PFSK-1 (cell line): Measurements from ENCODE around the gene DDX50.

ENCODE experiments used
- FOXP2 ChIP-seq: optimal IDR thresholded peaks from 2 replicates; pipeline ENCODE3; 2011; ENCODE audit warnings: borderline replicate concordance, control low read depth, inconsistent platforms; ENCODE audit not compliant: insufficient read depth; ENCODE audit errors: extremely low read length, extremely low read depth
- POLR2AphosphoS5 ChIP-seq: IDR thresholded peaks from 2 replicates; pipeline ENCODE4 v1.6.1; 2012; ENCODE audit warnings: low read depth, mild to moderate bottlenecking, control low read depth, low read length, moderate library complexity
- SIN3A ChIP-seq: IDR thresholded peaks from 2 replicates; pipeline ENCODE4 v1.6.1; 2012; ENCODE audit warnings: mild to moderate bottlenecking, low read length, moderate library complexity, borderline replicate concordance; ENCODE audit not compliant: insufficient read depth
- TAF1 ChIP-seq: IDR thresholded peaks from 2 replicates; pipeline ENCODE4 v1.6.1; 2012; ENCODE audit warnings: low read length, control low read depth, borderline replicate concordance; ENCODE audit not compliant: insufficient read depth
- TF ChIP-seq, protein P1 (sequence below), 2 experiments: IDR thresholded peaks; 2 replicates each; pipeline versions ENCODE4 v1.6.1 to v1.8.0; 2011 to 2012; ENCODE audit warnings: low read depth in 2 of 2, low read length in 2 of 2, control low read depth in 1 of 2, inconsistent platforms in 1 of 2, mild to moderate bottlenecking in 1 of 2, moderate library complexity in 1 of 2; ENCODE audit not compliant: insufficient read depth in 1 of 2

The DDX50 gene

GRCh38 chr10:68902382-68902781 is 1.3 kb downstream of the DDX50 start:
- TF ChIP-seq SIN3A (no peak), FOXP2 (no peak), POLR2AphosphoS5 (no peak), TAF1 (no peak)
- TF ChIP-seq, protein P1, sequence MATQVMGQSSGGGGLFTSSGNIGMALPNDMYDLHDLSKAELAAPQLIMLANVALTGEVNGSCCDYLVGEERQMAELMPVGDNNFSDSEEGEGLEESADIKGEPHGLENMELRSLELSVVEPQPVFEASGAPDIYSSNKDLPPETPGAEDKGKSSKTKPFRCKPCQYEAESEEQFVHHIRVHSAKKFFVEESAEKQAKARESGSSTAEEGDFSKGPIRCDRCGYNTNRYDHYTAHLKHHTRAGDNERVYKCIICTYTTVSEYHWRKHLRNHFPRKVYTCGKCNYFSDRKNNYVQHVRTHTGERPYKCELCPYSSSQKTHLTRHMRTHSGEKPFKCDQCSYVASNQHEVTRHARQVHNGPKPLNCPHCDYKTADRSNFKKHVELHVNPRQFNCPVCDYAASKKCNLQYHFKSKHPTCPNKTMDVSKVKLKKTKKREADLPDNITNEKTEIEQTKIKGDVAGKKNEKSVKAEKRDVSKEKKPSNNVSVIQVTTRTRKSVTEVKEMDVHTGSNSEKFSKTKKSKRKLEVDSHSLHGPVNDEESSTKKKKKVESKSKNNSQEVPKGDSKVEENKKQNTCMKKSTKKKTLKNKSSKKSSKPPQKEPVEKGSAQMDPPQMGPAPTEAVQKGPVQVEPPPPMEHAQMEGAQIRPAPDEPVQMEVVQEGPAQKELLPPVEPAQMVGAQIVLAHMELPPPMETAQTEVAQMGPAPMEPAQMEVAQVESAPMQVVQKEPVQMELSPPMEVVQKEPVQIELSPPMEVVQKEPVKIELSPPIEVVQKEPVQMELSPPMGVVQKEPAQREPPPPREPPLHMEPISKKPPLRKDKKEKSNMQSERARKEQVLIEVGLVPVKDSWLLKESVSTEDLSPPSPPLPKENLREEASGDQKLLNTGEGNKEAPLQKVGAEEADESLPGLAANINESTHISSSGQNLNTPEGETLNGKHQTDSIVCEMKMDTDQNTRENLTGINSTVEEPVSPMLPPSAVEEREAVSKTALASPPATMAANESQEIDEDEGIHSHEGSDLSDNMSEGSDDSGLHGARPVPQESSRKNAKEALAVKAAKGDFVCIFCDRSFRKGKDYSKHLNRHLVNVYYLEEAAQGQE (IDR thresholded peaks at IDR 0.05; ENCODE audit: insufficient read depth in 1 of 2, low read depth in 2 of 2, low read length in 2 of 2), result no peak

- no peak for TF ChIP-seq POLR2AphosphoS5
Measured at GRCh38 chr10:68924593-68924992, 23.5 kb downstream of the DDX50 start.

- TF ChIP-seq SIN3A (no peak), POLR2AphosphoS5 (no peak), TAF1 (no peak), FOXP2 (no peak)
- TF ChIP-seq, protein P1 (IDR thresholded peaks at IDR 0.05; ENCODE audit: insufficient read depth in 1 of 2, low read depth in 2 of 2, low read length in 2 of 2), result no peak
Measured at GRCh38 chr10:68925489-68925888, 24.4 kb downstream of the DDX50 start.

GRCh38 chr10:68934994-68935393 is 33.9 kb downstream of the DDX50 start:
- TF ChIP-seq FOXP2 (no peak), POLR2AphosphoS5 (no peak), SIN3A (no peak), TAF1 (no peak)
- TF ChIP-seq, protein P1 (IDR thresholded peaks at IDR 0.05; ENCODE audit: insufficient read depth in 1 of 2, low read depth in 2 of 2, low read length in 2 of 2), result no peak

DNA sequence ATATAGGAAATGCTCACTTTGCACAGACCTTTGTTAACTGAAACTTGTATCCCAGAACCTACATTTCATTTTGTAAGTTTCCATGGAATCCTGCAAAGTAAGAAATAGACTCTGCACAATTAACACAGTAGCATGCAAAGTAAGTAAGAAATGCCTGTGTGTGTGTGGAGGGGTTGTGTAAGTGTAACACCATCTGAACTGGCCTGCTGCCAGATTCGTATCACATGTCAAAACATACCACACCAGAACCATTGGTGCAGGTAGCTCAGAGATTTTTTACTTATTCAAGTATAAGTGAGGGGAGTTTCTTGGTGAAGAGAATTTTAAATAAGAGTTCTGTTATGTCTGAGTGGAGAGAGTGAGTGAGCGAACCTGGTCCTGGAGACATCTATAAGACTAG is 37.0 kb downstream of the DDX50 start:
- TF ChIP-seq, protein P1 (IDR thresholded peaks at IDR 0.05; ENCODE audit: insufficient read depth in 1 of 2, low read depth in 2 of 2, low read length in 2 of 2), result no peak
- TF ChIP-seq FOXP2 (no peak), SIN3A (no peak), POLR2AphosphoS5 (no peak)
